MM.1S (cell line): Measurements from ENCODE around the gene FOXP1.

Experiments
- CTCF ChIP-seq: fragments of 300-600 bp; sonication (generic); IDR thresholded peaks from 2 replicates; pipeline ENCODE4 v1.5.1; 2016; ENCODE audit warnings: antibody characterized with exemption, low read length, mixed read lengths
- EZH2 ChIP-seq: fragments of 300-600 bp; sonication (generic); optimal IDR thresholded peaks from 2 replicates; pipeline ENCODE3; 2017; ENCODE audit warnings: low read depth, mild to moderate bottlenecking, antibody characterized with exemption, low read length, mixed read lengths

- peak; percentile 56 for TF ChIP-seq CTCF
- TF ChIP-seq EZH2 = no peak
Measured at GRCh38 chr3:71512000-71512399, 71.5 kb downstream of the FOXP1 start.
